Measurements from ENCODE around the gene CREG1. TPM values are rescaled to one million over a fixed set of nuclear protein-coding genes. Genes with fewer than 3 reads are reported as not detected.

Gene CREG1
- total RNA-seq, 4 donors from 2014 or later, result 110 to 247 (median 187) TPM

- Histone ChIP-seq H3K4me1 (peaks cover 0 to 1% (median 0%) of the 10 kb centered on the region in 3 donors), H3K27ac (no peak overlapping the region), H3K27me3 (no peaks in the 10 kb centered on the region), H3K9me3 (no peaks in the 10 kb centered on the region), H3K4me3 (no peak overlapping the region), H3K36me3 (no peaks in the 10 kb centered on the region)
- WGBS, 2 donors (ENCODE audit: low coverage in 1 of 2), result 43 to 70% methylated on average over 5 to 6 of the region's 6 CpGs
- no peak for ATAC-seq
- TF ChIP-seq EP300 (IDR thresholded peaks at IDR 0.05) (no peak), POLR2A (IDR thresholded peaks at IDR 0.05) (no peak), CTCF (IDR thresholded peaks at IDR 0.05) (no peak), POLR2AphosphoS5 (IDR thresholded peaks at IDR 0.05) (no peak)
Observed at GRCh38 chr1:167594822-167595221, 41.3 kb upstream of the CREG1 start.

- no peaks in the 10 kb centered on the region for H3K36me3 ChIP-seq
- H3K4me3 ChIP-seq, result no peak overlapping the region
- H3K27me3 ChIP-seq, result no peaks in the 10 kb centered on the region
- 69 to 100% methylated on average over 2 to 4 of the region's 5 CpGs for WGBS, 2 donors (ENCODE audit: low coverage in 1 of 2)
- TF ChIP-seq POLR2A (IDR thresholded peaks at IDR 0.05), result no peak
- H3K9me3 ChIP-seq, result no peaks in the 10 kb centered on the region
- no peak overlapping the region for H3K27ac ChIP-seq
- H3K4me1 ChIP-seq, result no peaks in the 10 kb centered on the region
- ATAC-seq, result no peak
Observed at GRCh38 chr1:167593860-167594259, 40.3 kb upstream of the CREG1 start.

- H3K4me1 ChIP-seq, result no peaks in the 10 kb centered on the region
- H3K27ac ChIP-seq, result no peak overlapping the region
- no peaks in the 10 kb centered on the region for H3K27me3 ChIP-seq
- H3K9me3 ChIP-seq, result no peaks in the 10 kb centered on the region
- H3K4me3 ChIP-seq, result no peak overlapping the region
- no peaks in the 10 kb centered on the region for H3K36me3 ChIP-seq
- TF ChIP-seq POLR2A (IDR thresholded peaks at IDR 0.05) (no peak), CTCF (IDR thresholded peaks at IDR 0.05) (no peak), POLR2AphosphoS5 (IDR thresholded peaks at IDR 0.05) (no peak), EP300 (IDR thresholded peaks at IDR 0.05) (no peak)
- ATAC-seq, result no peak
Observed at GRCh38 chr1:167592475-167592874, 38.9 kb upstream of the CREG1 start.

- TF ChIP-seq CTCF (IDR thresholded peaks at IDR 0.05) (no peak), POLR2AphosphoS5 (IDR thresholded peaks at IDR 0.05) (no peak), POLR2A (IDR thresholded peaks at IDR 0.05) (no peak), EP300 (IDR thresholded peaks at IDR 0.05) (no peak)
- 65 to 100% methylated on average over 2 of the region's 2 CpGs for WGBS, 2 donors (ENCODE audit: low coverage in 1 of 2)
- no peaks in the 10 kb centered on the region for H3K9me3 ChIP-seq
Observed at GRCh38 chr1:167588361-167588760, 34.8 kb upstream of the CREG1 start.

GRCh38 chr1:167587872-167588271, 34.3 kb upstream of the CREG1 start:
- WGBS, 2 donors (ENCODE audit: low coverage in 1 of 2), result 92% methylated on average over 1 of the region's 1 CpG; no CpG with 5 or more reads in 1 of the 2 donors
- H3K4me3 ChIP-seq, result no peak overlapping the region
- TF ChIP-seq POLR2AphosphoS5 (IDR thresholded peaks at IDR 0.05) (no peak), EP300 (IDR thresholded peaks at IDR 0.05) (no peak), POLR2A (IDR thresholded peaks at IDR 0.05) (no peak), CTCF (IDR thresholded peaks at IDR 0.05) (no peak)
- no peak for ATAC-seq
- H3K27ac ChIP-seq, result no peak overlapping the region
- no peaks in the 10 kb centered on the region for H3K27me3 ChIP-seq
- H3K36me3 ChIP-seq, result no peaks in the 10 kb centered on the region
- no peaks in the 10 kb centered on the region for H3K4me1 ChIP-seq
- no peaks in the 10 kb centered on the region for H3K9me3 ChIP-seq

More at GRCh38 chr1:167588361-167588760, 34.8 kb upstream of the CREG1 start:
- H3K36me3 ChIP-seq, result no peaks in the 10 kb centered on the region
- H3K4me1 ChIP-seq, result no peaks in the 10 kb centered on the region
- H3K27me3 ChIP-seq, result no peaks in the 10 kb centered on the region
- no peak for ATAC-seq
- H3K27ac ChIP-seq, result no peak overlapping the region
- no peak overlapping the region for H3K4me3 ChIP-seq

All from gastroesophageal sphincter (tissue), 4 donors.